ENCODE results near the gene CCNK.

Gene CCNK

DNA sequence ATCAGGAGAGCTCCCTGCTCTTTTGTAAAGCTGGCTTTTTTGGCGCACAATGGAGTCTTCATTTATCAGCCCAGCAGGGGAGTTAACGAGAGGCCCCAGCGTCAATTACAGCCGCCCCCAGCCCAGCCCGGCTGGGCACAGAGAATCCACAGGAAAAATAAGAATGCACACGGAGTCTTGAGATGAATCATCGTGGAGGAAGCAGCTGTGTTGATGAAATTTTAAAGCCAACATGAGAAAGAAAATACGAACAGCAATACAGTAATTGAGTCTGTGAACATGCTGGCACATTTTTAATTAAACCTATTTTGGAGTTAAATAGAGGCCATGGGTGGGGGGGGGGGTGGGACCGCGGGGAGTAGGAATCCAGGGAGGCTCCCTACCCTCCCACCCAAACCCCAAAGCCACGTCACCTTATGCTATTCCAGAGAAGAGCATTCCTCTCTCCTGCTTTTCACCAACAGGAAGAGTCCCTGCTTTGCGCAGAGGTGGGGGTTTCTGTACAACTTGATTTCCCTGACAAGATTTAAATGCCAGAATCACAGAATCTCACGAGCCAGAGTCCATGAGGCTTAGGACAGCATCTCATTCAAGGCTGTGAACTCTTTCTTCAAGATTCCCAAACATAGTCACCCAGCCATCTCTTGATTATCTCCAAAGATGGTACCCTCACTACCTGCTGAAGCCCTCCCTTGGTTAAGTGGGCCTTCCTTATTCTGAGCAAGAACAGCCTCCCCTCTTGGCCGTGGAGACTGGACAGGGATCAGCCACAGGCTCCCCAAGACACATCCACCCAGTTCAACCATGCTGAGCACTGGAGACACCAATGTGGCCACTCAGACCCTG, 50.3 kb downstream of the CCNK start:
- DNase-seq (ENCODE audit: insufficient read length, low spot score), result no peak
- no peak for FAIRE-seq

DNA sequence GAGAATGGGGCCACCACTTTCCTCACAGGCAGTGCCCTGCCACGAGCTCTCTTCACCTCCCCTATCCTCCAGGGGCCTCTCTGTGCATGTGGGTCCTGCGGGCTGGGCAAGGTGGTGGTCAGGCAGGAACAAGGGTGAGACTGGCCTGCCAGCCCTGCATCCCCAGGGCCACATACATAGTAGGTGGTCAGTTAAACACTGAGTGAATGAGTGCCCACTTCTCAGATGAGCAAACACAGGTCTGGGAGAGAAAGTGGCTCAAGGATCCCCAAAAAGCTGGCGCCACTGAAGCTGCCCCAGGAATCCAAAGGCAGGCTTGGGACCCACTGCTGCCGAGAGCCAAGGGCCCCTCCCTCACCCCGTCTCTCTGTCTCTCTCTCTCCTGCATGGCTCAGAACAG, 51.1 kb downstream of the CCNK start:
- FAIRE-seq, result no peak

DNA sequence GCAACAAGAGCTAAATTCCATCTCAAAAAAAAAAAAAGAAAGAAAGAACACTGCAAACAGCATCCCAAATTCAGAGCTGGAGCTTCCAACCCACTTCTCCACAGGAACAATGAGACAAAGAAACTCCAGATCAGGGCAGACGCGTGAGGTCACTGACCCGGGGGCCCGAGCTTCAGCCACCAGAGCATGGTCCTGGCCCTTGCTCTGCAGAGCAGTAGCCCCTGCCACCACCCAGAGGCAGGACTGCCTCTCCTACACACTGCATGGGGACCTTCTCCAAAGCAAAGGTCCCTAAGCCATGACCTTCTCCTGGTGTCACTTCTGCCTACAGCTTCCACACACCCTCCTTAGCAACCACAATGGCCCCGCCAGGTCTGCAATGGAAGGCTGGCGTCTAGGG, 53.1 kb downstream of the CCNK start:
- no peak for FAIRE-seq
- no peak for DNase-seq (ENCODE audit: insufficient read length, low spot score)

More for the DNA sequence above, 51.1 kb downstream of the CCNK start:
- no peak for DNase-seq (ENCODE audit: insufficient read length, low spot score)

DNA sequence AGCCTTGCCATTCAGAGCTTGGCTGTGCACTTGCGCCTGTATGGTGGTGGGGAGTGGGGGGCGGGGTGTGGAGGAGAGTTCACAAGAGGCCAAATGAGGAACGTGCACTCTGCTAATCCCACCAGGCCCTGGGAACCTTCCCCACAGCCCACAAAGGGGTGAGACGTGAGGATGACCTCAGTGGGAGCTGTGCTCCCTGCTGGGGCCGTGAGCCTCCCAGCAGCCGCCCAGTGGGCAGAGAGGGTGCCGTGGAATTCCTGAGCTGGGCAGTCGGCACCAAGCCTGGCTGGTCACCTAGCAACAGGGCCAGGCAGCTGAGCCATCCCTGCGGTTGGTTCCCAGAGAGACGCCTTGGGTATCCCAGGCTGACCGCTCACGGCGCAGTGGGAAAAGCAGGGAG, 53.7 kb downstream of the CCNK start:
- DNase-seq (ENCODE audit: insufficient read length, low spot score) (no peak), FAIRE-seq (no peak)

DNA sequence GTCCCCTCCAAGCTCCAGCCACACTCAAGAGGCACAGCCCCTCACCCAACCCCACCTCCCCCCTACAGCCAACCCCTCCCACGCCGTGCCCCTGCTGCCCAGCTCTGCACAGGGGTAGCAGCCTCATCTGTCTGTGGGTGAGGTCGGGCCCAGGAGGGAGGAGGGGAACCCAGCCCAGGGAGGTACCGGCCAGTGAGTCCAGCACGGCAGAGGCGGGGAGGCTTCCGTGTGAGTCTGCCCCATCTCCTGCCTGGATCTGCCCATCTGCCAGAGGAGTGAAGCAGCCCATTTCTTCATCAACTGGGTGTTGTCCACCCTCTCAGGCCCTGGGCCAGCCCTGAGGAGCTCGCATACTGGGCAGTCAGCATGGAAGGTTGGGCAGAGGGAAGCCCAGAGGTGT, 54.2 kb downstream of the CCNK start:
- FAIRE-seq, result no peak

DNA sequence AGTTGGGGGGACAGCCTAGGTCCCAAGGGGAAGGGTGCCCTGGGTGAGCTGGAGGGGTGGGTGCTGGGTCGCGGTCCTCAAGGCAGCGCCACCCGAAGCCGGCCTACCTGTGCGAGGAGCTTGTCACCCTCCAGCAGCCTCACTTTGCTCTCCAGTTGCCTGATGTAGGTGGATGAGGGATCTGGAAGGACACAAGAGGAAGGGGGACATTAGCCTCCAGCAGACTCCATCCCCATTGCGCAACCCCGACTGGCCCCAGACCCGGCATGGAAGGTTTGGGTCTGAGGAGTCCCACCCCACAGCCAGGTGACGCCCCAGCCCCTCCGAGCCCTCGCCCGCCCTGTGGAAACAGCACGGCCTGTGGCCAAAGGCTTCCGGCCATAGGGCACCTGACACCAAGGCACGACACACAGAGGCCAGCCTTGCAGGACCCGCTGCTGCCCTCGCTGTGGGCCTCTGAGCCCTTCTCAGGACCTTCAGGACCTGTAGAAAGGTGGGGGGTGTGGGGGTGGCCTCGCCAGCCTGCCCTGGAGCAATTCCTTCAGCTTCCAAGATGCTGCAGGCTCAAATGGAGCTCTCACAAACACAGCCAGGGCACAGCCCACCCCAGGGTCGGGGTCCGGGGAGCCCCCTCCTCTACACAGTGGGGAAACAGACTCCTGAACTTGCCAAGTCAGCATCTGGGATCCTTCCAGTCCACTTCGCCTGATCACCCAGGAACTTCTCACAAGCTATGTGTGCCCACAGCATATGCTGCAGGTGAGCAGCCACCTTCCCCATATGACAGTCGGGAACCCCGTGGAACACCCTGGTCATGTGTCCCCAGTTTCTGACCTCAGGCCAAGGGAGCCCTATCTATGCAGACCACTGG, 54.9 kb downstream of the CCNK start:
- DNase-seq (ENCODE audit: insufficient read length, low spot score) (no peak), FAIRE-seq (no peak)

More for the DNA sequence above, 54.2 kb downstream of the CCNK start:
- DNase-seq (ENCODE audit: insufficient read length, low spot score), result no peak

DNA sequence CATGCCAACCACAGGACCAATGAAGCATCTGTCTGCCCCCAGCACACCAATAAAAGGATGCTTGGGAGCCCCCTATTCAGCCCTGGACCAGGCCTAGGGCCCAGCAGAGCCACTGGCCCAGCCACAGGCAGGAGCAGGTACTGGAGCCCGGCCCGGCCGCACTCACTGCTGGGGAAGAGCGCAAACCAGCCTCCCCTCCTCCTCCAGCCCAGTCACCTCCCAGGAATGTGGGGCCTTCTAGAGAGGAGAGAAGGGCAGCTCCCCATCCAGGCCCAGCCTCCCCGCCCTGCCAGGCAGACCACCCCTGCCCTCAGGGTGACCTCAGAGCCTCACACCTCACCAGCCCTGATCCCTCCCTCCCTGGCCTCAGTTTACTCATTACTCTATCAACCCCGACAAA, 56.2 kb downstream of the CCNK start:
- no peak for DNase-seq (ENCODE audit: insufficient read length, low spot score)
- FAIRE-seq, result no peak

DNA sequence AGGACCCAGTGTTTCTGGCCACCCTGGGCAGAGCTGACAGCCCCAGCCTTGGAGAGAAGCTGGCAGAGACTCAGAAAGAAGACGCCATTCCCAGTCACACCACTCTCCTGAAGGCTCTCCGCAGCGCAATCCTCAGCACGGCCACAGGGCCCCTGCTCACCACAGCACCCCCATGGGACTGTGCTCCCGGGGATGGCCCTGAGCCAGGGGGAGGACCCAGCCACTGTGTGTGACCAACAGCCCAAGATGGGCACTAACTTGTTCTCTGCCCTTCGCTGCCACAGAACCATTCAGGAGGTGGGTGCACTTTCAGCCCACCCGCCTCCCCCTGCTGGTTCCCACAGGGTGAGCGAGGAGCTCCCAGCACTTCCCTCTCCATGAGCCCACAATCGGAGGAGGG, 57.1 kb downstream of the CCNK start:
- FAIRE-seq, result no peak
- no peak for DNase-seq (ENCODE audit: insufficient read length, low spot score)

DNA sequence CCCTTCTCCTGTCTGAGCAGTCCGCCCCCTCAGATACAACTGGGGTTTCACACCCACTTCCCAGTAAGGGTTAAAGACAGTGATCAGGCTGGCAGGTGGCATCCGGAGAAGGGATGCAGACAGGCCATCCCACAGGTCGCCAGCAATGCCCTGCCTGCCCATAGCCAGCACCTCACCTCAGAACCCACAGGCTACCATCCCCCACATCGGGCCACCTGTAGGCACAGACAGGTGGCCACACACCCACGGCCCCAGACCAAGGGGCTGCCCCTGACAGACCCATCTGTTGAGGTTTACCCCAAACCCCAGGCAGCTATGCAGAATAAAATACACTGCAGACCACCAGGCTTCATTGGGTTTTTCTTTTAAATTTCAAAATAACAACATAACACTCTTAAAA, 57.5 kb downstream of the CCNK start:
- DNase-seq (ENCODE audit: insufficient read length, low spot score), result no peak
- FAIRE-seq, result no peak

DNA sequence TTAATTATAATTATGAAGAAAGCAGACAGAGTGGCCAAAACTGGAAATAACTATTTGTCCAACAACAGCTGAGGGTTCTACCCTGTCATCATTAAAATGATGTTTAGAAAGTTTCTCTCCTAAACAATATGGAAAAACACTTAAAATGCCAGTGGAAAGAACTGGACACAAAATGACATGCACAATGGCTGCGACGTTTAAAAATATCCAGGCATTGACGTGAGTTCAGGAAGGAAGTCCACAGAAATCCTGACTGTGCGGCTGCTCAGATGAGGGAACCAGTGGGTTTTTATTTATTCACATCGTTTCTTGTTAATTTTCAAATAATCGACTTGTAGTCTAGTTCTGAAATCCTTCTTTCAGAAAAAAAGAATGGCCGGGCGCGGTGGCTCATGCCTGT, 58.3 kb downstream of the CCNK start:
- FAIRE-seq (no peak), DNase-seq (ENCODE audit: insufficient read length, low spot score) (no peak)

DNA sequence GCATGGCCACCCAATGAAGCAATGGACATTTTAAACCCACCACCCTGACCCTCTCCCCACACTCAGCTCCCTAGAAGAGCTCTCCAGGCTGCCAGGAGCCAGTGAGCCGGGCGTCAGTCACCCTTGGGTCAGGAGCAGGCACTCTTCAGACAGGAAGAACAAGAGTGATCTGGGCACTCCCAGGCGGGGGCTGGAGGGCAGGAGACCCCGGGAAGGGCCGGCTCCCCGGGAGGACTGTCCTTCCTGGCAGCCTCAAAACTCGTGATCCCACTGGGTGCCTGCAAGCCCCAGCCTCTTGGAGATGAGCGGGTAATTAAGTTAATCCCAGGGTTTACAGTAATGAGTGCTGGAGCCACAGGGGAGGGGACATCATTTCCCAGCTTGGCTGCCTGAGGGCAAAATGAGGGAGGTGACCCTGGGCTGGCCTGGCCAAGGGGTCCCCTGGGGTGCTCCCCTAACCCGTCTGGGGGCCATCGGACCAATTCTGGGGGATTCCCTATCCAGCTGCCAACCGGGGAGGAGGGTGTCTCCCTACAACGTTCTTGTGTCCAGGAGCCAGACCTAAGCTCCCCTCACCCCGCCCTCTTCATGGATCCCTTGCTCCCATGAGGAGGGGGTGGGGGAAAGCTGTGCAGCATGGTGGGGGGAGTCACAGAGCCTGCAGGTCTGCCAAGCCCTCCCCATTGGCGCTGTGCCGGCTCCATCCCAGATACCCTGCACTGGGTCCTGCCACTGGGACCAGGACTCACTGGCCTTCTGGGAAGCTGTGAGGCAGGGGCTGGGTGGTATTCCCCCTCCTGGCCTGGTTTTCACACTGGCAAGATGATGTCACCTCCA, 59.2 kb downstream of the CCNK start:
- no peak for FAIRE-seq
- DNase-seq (ENCODE audit: insufficient read length, low spot score), result no peak

DNA sequence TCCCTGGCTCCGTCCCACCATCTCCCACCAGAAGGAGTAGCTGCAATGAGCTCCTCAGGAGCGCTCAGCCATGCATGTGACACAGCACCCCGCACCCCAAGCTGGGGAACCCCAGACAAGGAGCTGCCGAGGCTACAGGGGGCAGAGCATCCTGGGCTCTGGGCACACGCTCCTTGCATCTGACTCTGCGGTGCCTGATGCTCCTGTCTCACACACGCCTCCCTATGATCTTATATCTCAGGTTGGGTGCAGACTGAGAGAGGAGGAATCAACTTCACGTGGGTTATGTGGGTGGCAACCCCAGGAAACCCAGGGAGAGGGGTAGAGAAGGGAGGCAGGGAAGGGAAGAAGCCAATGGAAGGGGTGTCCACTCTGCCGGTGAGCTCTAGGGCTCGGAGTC, 60.0 kb downstream of the CCNK start:
- FAIRE-seq, result no peak
- DNase-seq (ENCODE audit: insufficient read length, low spot score), result no peak

DNA sequence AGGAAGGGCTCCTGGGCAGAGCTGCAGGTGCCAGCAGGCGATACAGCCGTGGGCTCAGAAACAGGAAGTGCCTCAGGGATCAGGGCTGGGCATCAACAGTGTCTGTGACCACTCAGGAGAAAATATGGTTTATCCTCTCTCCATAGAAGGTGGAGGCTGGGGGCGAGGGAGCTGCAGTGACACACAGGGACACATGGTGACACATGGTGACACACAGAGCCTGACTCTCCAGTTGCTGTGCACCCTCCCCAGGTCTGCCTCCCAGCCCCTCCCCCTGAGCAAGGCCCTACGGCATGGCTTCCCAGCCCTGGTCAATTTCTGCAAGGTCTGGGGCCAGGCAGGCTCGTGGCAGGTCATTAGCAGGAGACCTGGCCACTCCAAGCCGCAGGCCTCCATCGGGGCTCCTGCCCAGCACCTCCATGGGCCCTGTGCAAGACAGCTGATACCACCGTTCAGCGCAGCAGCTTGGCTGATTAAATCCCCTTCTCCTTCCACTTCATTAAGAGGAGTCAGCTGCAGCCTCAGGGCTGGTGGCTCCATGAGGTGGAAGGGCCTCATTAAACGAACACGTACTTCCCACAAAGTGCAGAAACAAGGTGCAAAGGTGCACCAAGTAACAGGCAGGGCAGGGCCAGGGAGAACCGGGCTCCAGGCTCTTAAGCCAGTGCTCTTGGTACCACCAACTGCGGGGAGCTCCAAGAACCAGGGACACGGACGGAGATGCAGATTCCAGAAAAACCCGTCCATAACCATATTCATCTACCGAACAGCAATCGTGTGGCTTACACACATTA, 60.7 kb downstream of the CCNK start:
- FAIRE-seq, result no peak
- DNase-seq (ENCODE audit: insufficient read length, low spot score), result no peak

DNA sequence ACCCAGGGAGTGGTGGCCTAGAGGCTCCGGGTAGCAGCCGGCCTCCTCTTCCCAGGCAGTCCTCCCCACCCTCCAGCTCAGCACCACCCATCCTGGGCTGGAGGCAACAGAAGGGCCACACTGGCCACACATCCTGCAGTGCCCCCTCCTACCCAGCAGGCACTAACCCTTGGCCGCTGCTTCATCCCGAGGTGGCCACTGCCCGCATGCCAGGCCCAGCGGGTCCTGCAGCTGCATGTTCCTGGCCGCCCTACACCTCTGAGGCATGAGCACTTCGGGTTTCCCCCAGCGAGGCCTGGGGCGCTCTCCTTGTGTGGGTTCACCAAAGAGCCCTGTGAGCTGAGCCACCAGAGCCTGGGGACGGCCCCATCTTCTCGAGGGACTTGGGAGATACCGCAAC, 61.4 kb downstream of the CCNK start:
- FAIRE-seq, result no peak
- DNase-seq (ENCODE audit: insufficient read length, low spot score), result no peak

DNA sequence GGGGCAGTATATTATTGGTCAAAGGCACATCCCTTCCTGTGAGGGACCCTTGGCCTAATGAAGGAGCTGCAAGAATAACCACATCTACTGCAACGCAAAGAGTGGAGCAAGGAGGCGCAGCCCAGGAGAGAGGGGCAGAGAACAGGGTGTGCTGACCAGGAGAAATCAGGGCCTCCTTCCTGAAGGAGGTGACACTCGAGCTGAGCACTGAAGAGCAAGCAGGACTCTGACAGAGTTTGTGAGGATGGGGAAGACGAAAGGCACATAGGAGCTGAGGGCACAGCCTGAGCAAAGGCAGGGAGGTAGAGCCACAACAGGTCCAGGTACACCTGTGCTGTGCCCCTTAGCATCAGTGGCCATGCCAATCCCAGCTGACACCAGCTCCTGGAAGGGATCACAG, 62.2 kb downstream of the CCNK start:
- FAIRE-seq (no peak), DNase-seq (ENCODE audit: insufficient read length, low spot score) (no peak)

DNA sequence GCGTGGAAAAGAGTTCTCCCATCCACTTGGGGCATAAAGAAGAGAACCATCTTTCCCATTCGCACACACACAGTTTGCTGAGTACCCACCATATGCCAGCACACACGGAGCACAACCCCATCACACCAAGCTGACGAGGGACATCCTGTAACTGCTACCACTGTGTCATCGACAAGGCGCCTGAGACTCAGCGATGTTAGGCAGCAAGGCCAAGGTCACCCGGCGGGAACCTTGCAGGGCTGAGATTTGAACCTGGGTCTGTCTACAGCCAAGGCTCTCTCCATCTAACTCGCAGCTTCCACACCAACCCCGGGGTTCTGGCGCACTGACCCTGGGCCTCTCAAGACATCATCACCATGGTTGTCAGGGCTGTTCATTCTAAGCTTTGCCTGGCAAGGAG, 62.8 kb downstream of the CCNK start:
- no peak for FAIRE-seq

DNA sequence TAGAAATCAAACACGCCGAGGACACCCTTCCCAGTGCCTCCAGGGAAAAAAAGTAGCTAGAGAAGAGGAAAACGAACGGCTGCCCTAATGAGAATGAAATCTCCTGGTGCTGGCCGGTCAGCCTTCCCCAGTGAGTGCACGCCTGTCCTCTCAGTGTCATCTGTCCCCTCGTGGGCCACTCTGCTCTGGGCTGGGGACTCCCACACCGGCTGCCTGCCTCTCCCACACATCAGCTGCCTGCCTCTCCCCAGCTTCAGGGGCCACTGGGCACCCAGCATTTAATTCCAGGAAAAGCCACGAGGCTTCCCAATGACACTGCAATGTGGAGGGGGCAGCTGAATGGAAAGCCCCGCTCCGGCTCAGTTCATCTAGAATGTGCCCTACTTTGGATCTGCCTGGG, 63.8 kb downstream of the CCNK start:
- no peak for FAIRE-seq
- DNase-seq (ENCODE audit: insufficient read length, low spot score), result no peak

More for the DNA sequence above, 62.8 kb downstream of the CCNK start:
- no peak for DNase-seq (ENCODE audit: insufficient read length, low spot score)

DNA sequence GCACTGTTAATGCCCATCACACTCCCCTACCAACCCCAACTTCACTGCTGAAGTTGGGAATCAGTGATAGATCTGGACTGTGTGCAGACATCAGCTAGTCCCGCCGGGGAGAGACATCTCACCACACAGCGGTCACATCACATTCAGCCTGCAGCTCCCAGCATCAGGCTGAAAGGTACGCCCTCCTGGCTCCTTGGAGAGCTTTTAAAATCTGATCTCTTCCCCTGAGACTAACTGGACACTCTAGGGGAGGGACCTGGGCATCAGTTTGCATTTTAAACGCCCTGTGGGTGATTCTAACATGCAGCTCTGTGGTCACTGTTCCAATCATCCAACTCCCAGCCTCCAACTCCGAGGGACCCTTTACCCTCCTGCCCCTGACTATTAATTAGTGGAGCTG, 64.4 kb downstream of the CCNK start:
- DNase-seq (ENCODE audit: insufficient read length, low spot score) (no peak), FAIRE-seq (no peak)

DNA sequence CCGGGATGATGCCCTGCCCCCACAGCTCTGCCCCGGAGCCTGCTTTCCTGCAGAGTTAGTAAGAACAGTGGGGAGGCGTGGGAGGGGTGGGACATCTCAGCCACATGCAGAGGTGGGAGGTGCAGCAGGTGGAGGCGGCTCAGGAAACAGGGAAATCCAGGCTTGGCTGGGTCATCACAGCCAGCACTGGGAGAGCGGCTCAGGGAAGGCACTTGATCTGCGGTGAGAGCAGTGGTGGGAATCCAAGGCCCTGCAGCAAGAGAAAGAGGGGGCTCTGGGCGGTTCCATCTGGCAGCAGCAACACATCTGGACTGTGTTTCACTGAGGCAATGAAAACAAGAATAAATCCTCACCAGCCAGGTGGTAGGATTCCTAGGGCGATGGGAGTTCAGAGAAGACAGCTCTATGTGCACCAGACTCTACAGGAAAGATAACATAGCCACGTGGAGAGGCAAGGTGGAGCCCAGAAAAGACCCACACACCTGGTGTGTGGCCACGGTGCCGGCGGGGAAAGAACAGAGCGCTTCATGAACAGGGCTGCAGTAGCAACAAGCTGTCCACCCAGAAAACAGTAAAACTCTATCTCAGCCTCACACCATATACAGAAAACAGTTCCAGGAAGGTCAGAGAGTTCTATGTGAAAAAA, 65.1 kb downstream of the CCNK start:
- no peak for DNase-seq (ENCODE audit: insufficient read length, low spot score)
- FAIRE-seq, result no peak

DNA sequence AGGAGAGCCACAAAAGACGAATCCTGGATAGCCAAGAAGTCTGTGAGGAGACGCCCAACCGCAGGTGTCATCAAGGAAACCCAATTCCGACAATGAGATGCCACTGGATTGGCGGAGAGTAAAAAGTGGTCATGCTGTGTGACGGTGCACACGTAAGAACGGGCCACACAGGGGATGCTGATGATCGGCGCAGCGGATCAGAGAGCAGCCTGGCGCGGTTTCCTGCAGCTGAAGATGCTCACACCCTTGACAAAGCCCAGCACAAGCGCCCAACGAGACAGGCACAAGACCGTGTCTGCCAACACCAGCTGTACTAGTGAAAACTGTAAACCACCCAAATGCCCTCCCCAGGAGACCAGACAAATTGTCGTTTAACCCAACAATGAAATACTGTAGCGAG, 67.0 kb downstream of the CCNK start:
- FAIRE-seq (no peak), DNase-seq (ENCODE audit: insufficient read length, low spot score) (no peak)

Measured in GM19239 (cell line).